Stimulated activated CD4-positive, alpha-beta T cell treated with anti-CD3 and anti-CD28 coated beads, Interleukin-2, amount 100 ng/mL, for 48 hours (primary cell): Measurements from ENCODE around the gene DPYSL4.
"Not testable (repeated sequence)": the region's sequence is repeated elsewhere in the genome, so short reads cannot be mapped to it uniquely, and the experiment has no call there.

Source experiments
- DNase-seq, 2 donors: peaks; one replicate each; pipeline ENCODE4 v3.0.0-alpha.2; 2020

Gene DPYSL4

GRCh38 chr10:132150777-132151176, 36.0 kb upstream of the DPYSL4 start:
- no peak for DNase-seq

GRCh38 chr10:132151286-132151950, 35.3 kb upstream of the DPYSL4 start:
- DNase-seq, result no peak

DNA sequence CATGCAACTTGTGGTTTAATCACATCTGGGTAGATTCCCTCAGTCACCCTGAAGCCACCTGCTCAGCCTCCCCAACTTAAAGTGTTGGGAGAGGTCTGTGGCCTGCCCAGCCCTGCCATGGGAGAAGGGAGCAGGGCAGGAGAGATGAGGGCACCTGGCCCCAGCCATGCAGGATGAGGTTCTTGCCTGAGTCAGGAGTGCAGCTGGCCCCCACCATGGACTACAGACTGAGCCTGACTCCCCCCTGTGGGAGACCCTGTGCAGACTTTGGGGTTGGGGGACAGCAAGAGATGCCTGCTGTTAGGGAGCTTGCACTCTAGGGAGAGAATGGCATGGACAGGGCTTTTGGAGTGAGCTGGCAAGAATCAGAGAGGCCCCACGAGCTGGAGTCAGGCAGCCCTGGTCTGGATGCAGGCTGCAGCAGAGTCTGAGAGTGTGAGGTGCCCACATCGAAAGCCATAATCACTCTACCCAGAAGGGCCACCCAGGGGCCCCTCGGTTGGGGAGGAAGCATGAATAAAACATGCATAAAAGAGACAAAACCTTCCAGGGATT, 34.7 kb upstream of the DPYSL4 start:
- DNase-seq, result no peak

DNA sequence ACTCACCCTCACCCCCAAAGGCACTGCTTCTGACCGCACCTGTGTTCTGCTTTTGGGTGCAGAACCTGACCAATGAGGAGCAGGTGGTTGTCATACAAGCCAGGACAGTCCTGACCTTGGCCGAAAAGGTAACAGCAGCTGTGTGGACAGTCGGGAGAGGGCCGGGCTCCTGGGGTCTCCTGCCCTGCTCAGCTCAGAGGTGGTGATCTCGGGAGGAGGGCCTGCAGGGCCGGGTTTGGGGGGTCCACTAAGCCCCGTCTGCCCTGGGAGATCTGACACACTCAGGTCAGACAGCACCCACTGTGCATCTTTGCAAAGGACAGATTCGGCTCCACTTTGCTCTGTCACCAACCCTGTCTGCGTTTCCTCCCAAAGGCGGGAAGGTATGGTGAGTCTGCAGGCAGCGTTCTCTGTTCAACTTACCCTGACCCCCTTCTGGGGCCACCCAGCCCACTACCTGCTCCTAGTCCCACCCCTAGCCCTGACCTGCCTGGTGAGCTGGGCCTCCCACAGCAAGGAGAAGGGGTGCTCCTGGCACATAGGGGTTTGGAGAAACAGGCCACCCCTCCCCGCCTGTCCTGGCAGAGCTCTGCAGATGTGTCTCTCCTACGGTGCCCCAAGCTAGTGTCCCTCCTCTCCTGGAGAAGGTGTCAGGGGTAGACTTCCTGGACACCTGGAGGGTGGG, 33.7 kb upstream of the DPYSL4 start:
- no peak for DNase-seq

- DNase-seq, result no peak
Measured at GRCh38 chr10:132153616-132154217, 33.0 kb upstream of the DPYSL4 start.

DNA sequence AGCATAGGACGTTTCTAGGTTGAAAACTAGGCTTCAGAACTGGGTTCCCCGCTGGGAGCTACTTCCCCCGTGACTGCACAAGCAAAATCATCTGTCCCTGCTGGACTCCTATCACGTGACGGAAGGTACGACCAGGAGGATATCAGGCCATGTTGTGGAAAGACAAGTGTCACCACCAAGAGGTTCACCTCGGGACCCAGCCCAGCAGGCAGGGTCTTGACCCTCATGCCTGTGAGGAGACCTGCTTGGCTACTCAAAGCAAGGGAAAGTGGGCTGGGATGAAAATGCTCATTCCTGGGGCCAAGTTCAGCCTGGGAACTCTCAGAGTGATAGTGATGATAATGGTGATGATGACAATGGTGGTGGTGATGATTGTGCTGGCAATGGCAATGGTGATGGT, 32.3 kb upstream of the DPYSL4 start:
- DNase-seq, result no peak

DNA sequence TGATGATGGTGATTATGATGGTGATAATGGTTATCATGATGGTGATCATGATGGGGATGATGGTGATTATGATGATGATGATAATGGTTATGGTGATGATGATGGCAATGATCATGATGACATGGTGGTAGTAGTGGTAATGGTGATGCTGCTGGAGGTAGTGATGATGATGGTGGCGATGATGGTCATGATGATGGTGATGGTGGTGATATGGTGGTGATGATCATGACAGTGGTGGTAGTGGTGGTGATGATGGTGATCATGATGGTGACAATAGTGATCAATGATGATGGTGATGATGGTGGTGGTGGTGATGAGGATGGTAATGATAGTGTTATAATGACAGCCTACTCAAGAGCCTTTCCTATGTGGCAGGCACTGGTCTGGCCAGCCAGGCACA, 31.8 kb upstream of the DPYSL4 start:
- no peak for DNase-seq

DNA sequence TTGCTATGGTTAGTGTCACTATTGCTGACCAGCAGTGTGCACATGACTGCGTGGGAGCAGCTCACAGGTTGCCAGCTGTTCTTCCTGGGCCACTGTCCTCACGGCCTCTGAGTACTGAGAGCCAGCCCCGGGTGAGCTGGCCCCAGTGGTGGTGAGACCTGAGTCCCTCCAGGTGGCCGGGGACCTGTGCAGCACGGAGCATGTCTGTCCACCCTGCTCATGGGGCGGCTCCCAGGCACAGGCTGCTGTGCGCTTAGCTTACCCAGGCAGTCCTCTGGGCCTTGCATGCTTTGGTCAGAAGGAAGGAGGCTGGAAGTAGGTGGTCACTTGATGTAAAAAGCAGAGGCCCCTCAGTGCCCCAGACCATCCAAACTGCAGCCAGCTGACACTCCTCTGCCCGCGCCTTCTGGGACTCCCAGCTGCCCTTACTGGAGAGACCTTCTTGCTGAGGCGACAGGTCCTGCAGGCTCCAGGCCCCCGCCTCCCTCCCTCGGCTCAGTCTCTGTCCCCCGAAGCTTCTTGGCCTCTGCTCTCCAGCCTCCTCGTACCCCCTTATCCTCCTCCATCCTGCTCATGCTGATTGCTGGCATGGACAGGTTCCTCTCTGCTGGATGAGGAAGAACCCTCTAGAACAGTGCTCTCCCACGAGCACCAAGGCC, 30.9 kb upstream of the DPYSL4 start:
- no peak for DNase-seq

DNA sequence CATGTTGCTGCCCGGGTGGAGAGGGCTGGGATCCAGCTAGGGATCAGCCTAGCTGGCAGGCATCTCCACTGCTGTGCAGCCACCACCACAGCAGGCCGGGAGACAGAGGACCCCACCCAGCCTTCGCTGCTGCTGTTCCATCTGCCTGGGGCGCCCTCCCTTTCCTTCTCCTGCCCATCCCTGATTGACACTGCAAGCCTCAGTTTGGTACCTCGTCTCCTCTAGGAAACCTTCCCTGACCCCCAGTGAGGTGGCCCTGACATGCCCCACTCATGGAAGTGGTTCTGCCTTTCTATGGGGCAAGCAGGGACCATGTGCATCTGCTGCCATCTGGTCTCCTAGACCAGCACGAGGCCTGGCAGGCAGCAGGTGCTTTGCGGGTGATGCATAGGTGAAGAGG, 30.4 kb upstream of the DPYSL4 start:
- DNase-seq, result no peak

GRCh38 chr10:132157101-132157500, 29.6 kb upstream of the DPYSL4 start:
- DNase-seq, result no peak

DNA sequence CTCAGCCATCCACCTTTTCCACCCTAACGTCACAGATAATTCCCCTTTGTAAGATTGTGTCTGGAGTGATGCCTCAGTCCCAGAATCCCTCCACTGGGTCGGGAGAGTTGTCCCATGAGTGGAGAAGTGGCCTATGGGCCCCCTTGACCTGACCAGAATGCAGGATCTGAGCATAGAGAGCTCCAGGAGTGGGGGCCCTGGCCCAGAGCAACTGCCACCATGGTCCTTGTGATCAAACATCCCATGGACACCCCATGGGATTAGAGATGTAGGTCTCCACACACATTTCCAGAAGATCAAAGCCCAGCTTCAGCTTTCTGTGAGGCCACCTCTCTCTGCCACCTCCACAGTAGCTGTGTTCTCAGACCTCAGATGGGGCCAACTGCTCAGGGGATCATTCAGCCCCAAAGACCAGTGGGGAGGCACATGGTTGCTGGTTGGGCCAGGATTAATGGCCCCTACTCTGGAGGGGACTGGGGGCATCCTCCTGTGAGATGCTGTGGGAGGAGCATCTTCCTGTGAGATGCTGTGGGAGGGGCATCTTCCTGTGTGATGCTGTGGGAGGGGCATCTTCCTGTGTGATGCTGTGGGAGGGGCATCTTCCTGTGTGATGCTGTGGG, 28.5 kb upstream of the DPYSL4 start:
- DNase-seq, result peak in 1 of 2 donors; percentile 23

DNA sequence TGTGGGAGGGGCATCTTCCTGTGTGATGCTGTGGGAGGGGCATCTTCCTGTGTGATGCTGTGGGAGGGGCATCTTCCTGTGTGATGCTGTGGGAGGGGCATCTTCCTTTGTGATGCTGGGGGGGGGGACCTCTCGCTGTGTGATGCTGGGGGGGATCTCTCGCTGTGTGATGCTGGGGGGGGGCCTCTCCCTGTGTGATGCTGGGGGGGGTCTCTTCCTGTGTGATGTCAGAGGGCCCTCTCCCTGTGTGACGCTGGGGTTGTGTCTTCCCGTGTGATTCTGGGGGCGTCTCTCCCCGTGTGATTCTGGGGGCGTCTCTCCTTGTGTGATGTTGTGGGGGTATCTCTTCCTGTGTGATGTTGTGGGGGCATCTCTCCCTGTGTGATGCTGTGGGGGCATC, 27.9 kb upstream of the DPYSL4 start:
- no peak for DNase-seq

DNA sequence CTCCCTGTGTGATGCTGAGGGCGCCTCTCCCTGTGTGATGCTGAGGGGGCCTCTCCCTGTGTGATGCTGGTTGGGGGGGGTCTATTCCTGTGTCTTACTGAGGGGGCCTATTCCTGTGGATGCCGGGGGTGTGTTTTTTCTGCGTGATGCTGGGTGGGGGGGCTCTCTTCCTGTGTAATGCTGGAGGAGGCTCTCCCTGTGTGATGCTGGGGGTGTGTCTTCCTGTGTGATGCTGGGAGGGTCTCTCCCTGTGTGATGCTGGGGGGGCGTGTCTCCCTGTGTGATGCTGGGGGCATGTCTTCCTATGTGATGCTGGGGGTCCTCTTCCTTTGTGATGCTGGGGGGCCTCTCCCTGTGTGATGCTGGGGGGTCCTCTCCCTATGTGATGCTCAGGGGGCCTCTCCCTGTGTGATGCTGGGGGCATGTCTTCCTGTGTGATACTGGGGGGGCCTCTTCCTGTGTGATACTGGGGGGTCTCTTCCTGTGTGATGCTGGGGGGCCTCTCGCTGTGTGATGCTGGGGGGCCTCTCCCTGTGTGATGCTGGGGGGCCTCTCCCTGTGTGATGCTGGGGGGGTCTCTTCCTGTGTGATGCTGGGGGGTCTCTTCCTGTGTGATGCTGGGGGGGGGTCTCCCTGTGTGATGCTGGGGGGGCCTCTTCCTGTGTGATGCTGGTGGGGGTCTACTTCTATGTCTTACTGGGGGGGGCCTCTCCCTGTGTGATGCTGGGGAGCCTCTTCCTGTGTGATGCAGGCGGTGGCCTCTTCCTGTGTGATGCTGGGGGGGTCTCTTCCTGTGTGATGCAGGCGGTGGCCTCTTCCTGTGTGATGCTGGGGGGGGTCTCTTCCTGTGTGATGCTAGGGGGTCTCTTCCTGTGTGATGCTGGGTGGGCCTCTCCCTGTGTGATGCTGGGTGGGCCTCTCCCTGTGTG, 27.2 kb upstream of the DPYSL4 start:
- DNase-seq, result not testable (repeated sequence)

DNA sequence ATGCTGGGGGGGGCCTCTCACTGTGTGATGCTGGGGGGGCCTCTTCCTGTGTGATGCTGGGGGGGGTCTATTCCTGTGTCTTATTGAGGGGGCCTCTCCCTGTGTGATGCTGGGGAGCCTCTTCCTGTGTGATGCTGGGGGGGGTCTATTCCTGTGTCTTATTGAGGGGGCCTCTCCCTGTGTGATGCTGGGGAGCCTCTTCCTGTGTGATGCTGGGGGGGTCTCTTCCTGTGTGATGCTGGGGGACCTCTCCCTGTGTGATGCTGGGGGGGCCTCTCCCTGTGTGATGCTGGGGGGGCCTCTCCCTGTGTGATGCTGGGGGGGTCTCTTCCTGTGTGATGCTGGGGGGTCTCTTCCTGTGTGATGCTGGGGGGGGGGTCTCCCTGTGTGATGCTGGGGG, 26.5 kb upstream of the DPYSL4 start:
- not testable (repeated sequence) for DNase-seq

DNA sequence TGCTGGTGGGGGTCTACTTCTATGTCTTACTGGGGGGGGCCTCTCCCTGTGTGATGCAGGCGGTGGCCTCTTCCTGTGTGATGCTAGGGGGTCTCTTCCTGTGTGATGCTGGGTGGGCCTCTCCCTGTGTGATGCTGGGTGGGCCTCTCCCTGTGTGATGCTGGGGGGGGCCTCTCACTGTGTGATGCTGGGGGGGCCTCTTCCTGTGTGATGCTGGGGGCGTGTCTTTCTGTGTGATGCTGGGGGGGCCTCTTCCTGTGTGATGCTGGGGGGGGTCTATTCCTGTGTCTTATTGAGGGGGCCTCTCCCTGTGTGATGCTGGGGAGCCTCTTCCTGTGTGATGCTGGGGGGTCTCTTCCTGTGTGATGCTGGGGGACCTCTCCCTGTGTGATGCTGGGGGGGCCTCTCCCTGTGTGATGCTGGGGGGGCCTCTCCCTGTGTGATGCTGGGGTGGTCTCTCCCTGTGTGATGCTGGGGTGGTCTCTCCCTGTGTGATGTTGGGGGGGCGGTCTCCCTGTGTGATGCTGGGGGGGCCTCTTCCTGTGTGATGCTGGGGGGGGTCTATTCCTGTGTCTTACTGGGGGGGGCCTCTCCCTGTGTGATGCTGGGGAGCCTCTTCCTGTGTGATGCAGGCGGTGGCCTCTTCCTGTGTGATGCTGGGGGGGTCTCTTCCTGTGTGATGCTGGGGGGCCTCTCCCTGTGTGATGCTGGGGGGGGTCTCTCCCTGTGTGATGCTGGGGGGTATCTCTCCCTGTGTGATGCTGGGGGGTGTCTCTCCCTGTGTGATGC, 25.7 kb upstream of the DPYSL4 start:
- not testable (repeated sequence) for DNase-seq

DNA sequence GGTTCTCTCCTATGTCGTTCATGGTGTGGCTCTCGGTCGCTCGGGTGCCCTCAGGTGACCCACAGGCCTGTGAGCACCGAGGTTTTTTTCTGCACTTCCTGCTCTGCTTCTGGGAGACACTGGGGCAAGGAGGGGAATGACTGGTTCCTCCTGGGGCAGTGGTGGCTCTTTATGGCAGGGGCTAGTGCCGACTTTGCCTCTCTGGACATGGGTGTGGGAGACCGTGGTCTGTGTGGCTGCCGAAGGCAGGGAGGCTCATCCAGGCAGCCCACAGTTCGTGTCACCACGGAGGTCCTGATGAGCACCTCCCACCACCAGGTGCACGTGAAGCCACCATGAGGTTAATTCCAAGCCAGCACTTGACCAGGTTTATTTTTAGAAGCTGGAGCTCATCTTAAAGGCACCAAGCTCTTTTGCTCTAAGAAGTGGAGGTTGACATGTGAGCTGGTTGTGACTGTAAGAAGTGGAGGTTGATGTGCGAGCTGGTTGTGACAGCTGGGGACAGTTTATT, 24.7 kb upstream of the DPYSL4 start:
- DNase-seq, result no peak

DNA sequence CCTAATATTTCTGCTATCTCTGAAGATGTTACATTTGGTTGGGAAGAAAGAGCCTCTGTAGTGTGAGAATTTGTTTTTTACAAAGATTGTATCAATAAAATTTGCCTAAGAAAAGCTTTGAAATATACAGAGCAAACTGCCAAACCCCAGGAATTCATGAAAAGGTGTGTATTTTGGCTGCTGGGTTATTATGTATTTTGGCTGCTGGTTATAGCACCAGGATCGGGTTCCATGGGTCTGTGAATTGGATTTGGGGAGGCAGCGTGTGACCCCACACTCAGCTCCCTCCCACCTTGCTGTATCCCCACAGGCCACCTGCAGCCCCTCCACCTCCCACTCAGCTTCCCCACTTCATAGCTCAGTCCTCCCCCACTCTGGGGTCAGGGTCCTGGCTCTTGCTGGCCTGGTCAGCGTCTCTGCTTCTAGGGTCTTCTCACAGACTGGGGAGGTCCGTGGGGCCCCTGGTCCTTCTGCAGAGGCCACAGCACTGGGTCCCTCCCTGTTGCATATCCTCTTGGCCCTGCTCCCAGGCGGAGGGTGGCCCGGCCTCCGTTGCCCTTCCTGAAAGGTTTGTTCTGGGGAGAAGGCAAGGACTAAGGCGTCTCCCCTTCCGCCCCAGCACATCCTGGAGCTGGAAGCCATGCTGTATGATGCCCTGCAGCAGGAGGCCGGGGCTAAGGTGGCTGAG, 24.0 kb upstream of the DPYSL4 start:
- DNase-seq, result no peak

DNA sequence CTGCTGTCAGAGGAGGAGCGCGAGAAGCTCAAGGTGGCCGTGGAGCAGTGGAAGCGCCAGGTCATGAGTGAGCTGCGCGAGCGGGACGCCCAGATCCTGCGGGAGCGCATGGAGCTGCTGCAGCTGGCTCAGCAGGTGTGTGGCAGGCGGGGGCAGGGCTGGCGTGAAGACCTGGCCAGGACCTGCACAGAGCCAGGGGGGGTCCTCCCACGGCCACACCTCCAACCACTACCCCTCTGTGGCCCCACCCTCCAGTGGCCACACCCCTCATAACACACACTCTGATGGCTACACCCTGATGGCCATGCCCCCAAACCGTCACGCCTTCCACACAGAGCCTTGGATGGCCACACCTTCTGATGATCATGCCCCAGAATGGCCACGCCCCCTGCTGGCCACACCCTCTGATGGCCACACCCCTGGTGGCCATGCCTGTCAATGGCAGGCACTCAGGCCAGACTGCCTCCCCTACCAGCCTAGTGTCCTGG, 23.4 kb upstream of the DPYSL4 start:
- DNase-seq, result peak in 1 of 2 donors; percentile 58

GRCh38 chr10:132163826-132164515, 22.8 kb upstream of the DPYSL4 start:
- DNase-seq, result no peak
